Measurements from ENCODE around the gene IL1RL1. TPM values are rescaled to one million over a fixed set of nuclear protein-coding genes. Genes with fewer than 3 reads are reported as not detected.

IL1RL1 gene
- total RNA-seq, 2 experiments from 2014 or later = not detected

GRCh38 chr2:102368461-102369109, 57.2 kb downstream of the IL1RL1 start:
- Histone ChIP-seq H2AFZ (ENCODE audit: low read length) (no peak overlapping the region), H4K20me1 (ENCODE audit: insufficient read depth, low read length) (no peaks in the 10 kb centered on the region), H3K4me3 (ENCODE audit: low read depth, low read length, poor library complexity, severe bottlenecking) (no peak overlapping the region), H3K9me3 (ENCODE audit: low read length) (no peaks in the 10 kb centered on the region), H3K79me2 (ENCODE audit: insufficient read depth, low read depth, low read length) (no peaks in the 10 kb centered on the region), H3K4me2 (ENCODE audit: low read length) (no peak overlapping the region), H3K27ac (ENCODE audit: low read depth, low read length, poor library complexity, severe bottlenecking) (no peak overlapping the region), H3K9me2 (ENCODE audit: insufficient read depth, low read length) (no peaks in the 10 kb centered on the region), H3K36me3 (ENCODE audit: insufficient read depth, low read length) (no peaks in the 10 kb centered on the region), H3K4me1 (ENCODE audit: insufficient read depth, low read length, poor library complexity, severe bottlenecking) (no peaks in the 10 kb centered on the region)
- DNase-seq (ENCODE audit: low spot score) = no peak
- TF ChIP-seq EZH2phosphoT487 (IDR thresholded peaks at IDR 0.05; ENCODE audit: borderline replicate concordance, low read depth, low read length) (no peak), CTCF (conservative IDR thresholded peaks at IDR 0.05; ENCODE audit: low read length) (no peak)
- POLR2A ChIA-PET = no interaction called here
- CTCF ChIA-PET (ENCODE audit: unreplicated experiment) = no interaction called here
- BruUV-seq (replicated peaks) = no TSS peak
- intact Hi-C loops (cut with micrococcal nuclease; ENCODE audit: unreplicated experiment) = no loop called here

- BruUV-seq (replicated peaks) = no TSS peak
- Histone ChIP-seq H3K9me3 (ENCODE audit: low read length) (no peaks in the 10 kb centered on the region), H3K4me3 (ENCODE audit: low read depth, low read length, poor library complexity, severe bottlenecking) (no peak overlapping the region), H3K27ac (ENCODE audit: low read depth, low read length, poor library complexity, severe bottlenecking) (no peak overlapping the region), H3K4me1 (ENCODE audit: insufficient read depth, low read length, poor library complexity, severe bottlenecking) (no peaks in the 10 kb centered on the region), H3K4me2 (ENCODE audit: low read length) (no peak overlapping the region), H2AFZ (ENCODE audit: low read length) (no peak overlapping the region), H3K79me2 (ENCODE audit: insufficient read depth, low read depth, low read length) (no peaks in the 10 kb centered on the region), H3K9me2 (ENCODE audit: insufficient read depth, low read length) (no peaks in the 10 kb centered on the region), H3K36me3 (ENCODE audit: insufficient read depth, low read length) (no peaks in the 10 kb centered on the region), H4K20me1 (ENCODE audit: insufficient read depth, low read length) (no peaks in the 10 kb centered on the region)
- POLR2A ChIA-PET = no interaction called here
- intact Hi-C loops (cut with micrococcal nuclease; ENCODE audit: unreplicated experiment) = no loop called here
- DNase-seq (ENCODE audit: low spot score) = no peak
- TF ChIP-seq CTCF (conservative IDR thresholded peaks at IDR 0.05; ENCODE audit: low read length) (no peak), EZH2phosphoT487 (IDR thresholded peaks at IDR 0.05; ENCODE audit: borderline replicate concordance, low read depth, low read length) (no peak)
- CTCF ChIA-PET (ENCODE audit: unreplicated experiment) = no interaction called here
These were observed 58.5 kb downstream of the IL1RL1 start for GRCh38 chr2:102369866-102370265.

GRCh38 chr2:102376052-102376591, 64.8 kb downstream of the IL1RL1 start:
- no peak for DNase-seq (ENCODE audit: low spot score)
- Histone ChIP-seq H3K9me2 (ENCODE audit: insufficient read depth, low read length) (no peaks in the 10 kb centered on the region), H3K4me2 (ENCODE audit: low read length) (no peak overlapping the region), H3K9me3 (ENCODE audit: low read length) (no peaks in the 10 kb centered on the region), H3K79me2 (ENCODE audit: insufficient read depth, low read depth, low read length) (no peaks in the 10 kb centered on the region), H4K20me1 (ENCODE audit: insufficient read depth, low read length) (no peaks in the 10 kb centered on the region), H3K4me1 (ENCODE audit: insufficient read depth, low read length, poor library complexity, severe bottlenecking) (no peaks in the 10 kb centered on the region), H2AFZ (ENCODE audit: low read length) (no peak overlapping the region), H3K36me3 (ENCODE audit: insufficient read depth, low read length) (no peaks in the 10 kb centered on the region), H3K4me3 (ENCODE audit: low read depth, low read length, poor library complexity, severe bottlenecking) (no peak overlapping the region), H3K27ac (ENCODE audit: low read depth, low read length, poor library complexity, severe bottlenecking) (no peak overlapping the region)
- intact Hi-C loops (cut with micrococcal nuclease; ENCODE audit: unreplicated experiment) = no loop called here
- ChIA-PET CTCF (ENCODE audit: unreplicated experiment) (no interaction called here), POLR2A (no interaction called here)
- BruUV-seq (replicated peaks) = no TSS peak
- TF ChIP-seq CTCF (conservative IDR thresholded peaks at IDR 0.05; ENCODE audit: low read length) = no peak
- TF ChIP-seq EZH2phosphoT487 (IDR thresholded peaks at IDR 0.05; ENCODE audit: borderline replicate concordance, low read depth, low read length) = no peak
